Skeletal muscle tissue (tissue), 4 donors: Measurements from ENCODE around the gene ZSCAN10. TPM values are rescaled to one million over a fixed set of nuclear protein-coding genes. Genes with fewer than 3 reads are reported as not detected.
"Not testable (repeated sequence)": the region's sequence is repeated elsewhere in the genome, so short reads cannot be mapped to it uniquely, and the experiment has no call there.

Experiments used
- H3K27ac ChIP-seq: one replicate; pipeline ENCODE4 v1.7.0; 2013; ENCODE audit warnings: mild to moderate bottlenecking, low read depth, low read length, inconsistent platforms
- H3K27me3 ChIP-seq, 3 donors: one replicate each; pipeline ENCODE4 v1.7.0; 2013; ENCODE audit warnings: low read length in 3 of 3; ENCODE audit not compliant: control insufficient read depth in 3 of 3, insufficient read depth in 3 of 3
- H3K36me3 ChIP-seq, 3 donors: one replicate each; pipeline ENCODE4 v1.7.0; 2013; ENCODE audit warnings: low read length in 3 of 3; ENCODE audit not compliant: control insufficient read depth in 3 of 3, insufficient read depth in 3 of 3
- H3K4me1 ChIP-seq, 3 donors: one replicate each; pipeline ENCODE4 v1.7.0; 2013; ENCODE audit warnings: low read length in 3 of 3, mild to moderate bottlenecking in 3 of 3; ENCODE audit not compliant: control insufficient read depth in 3 of 3, insufficient read depth in 3 of 3
- H3K4me3 ChIP-seq, 3 donors: one replicate each; pipeline ENCODE4 v1.7.0; 2013; ENCODE audit warnings: low read length in 3 of 3
- H3K9ac ChIP-seq, 3 donors: one replicate each; pipeline ENCODE4 v1.7.0; 2013; ENCODE audit warnings: low read length in 3 of 3, mild to moderate bottlenecking in 3 of 3, moderate library complexity in 2 of 3, low read depth in 1 of 3
- H3K9me3 ChIP-seq, 3 donors: one replicate each; pipeline ENCODE4 v1.7.0; 2013; ENCODE audit warnings: low read length in 3 of 3; ENCODE audit not compliant: control insufficient read depth in 3 of 3
- total RNA-seq: library from RNA; depleted of rRNA; stranded (reverse); fragments of >200 nt; gene quantifications from one replicate; pipeline ENCODE4 v1.2.3, GENCODE V29; 2014
- donor health status: Osteomylitis.

The ZSCAN10 gene
- total RNA-seq, 1 donor from 2014 or later, result not detected

- Histone ChIP-seq H3K4me3 (peak overlapping the region; percentile 75 to 91 (median 82)), H3K36me3 (peaks cover 14 to 26% (median 15%) of the 10 kb centered on the region in 3 donors), H3K9me3 (no peaks in the 10 kb centered on the region), H3K27ac (peak overlapping the region; percentile 98), H3K27me3 (no peaks in the 10 kb centered on the region), H3K9ac (peak overlapping the region; percentile 86 to 98 (median 93)), H3K4me1 (peaks cover 26 to 60% (median 58%) of the 10 kb centered on the region in 3 donors)
Observed at GRCh38 chr16:3143189-3143588, 44.1 kb upstream of the ZSCAN10 start.

- H3K27ac ChIP-seq, result peak overlapping the region; percentile 98
- peaks cover 15 to 29% (median 17%) of the 10 kb centered on the region in 3 donors for H3K36me3 ChIP-seq
- H3K4me1 ChIP-seq, result peaks cover 26 to 64% (median 59%) of the 10 kb centered on the region in 3 donors
- no peaks in the 10 kb centered on the region for H3K27me3 ChIP-seq
- H3K4me3 ChIP-seq, result peak overlapping the region; percentile 75 to 91 (median 82)
- H3K9me3 ChIP-seq, result no peaks in the 10 kb centered on the region
- H3K9ac ChIP-seq, result peak overlapping the region; percentile 86 to 98 (median 93)
Observed at GRCh38 chr16:3142770-3143169, 43.7 kb upstream of the ZSCAN10 start.

- peaks cover 16 to 32% (median 18%) of the 10 kb centered on the region in 3 donors for H3K36me3 ChIP-seq
- H3K4me3 ChIP-seq, result peak overlapping the region; percentile 75 to 91 (median 82)
- no peaks in the 10 kb centered on the region for H3K9me3 ChIP-seq
- peak overlapping the region; percentile 98 for H3K27ac ChIP-seq
- peaks cover 26 to 69% (median 59%) of the 10 kb centered on the region in 3 donors for H3K4me1 ChIP-seq
- no peaks in the 10 kb centered on the region for H3K27me3 ChIP-seq
- H3K9ac ChIP-seq, result peak overlapping the region; percentile 86 to 98 (median 93)
Observed at GRCh38 chr16:3142327-3142726, 43.2 kb upstream of the ZSCAN10 start.

GRCh38 chr16:3141781-3142311, 42.8 kb upstream of the ZSCAN10 start:
- no peaks in the 10 kb centered on the region for H3K9me3 ChIP-seq
- H3K4me1 ChIP-seq, result peaks cover 30 to 74% (median 64%) of the 10 kb centered on the region in 3 donors
- peak overlapping the region; percentile 98 for H3K27ac ChIP-seq
- peak overlapping the region; percentile 75 to 91 (median 82) for H3K4me3 ChIP-seq
- no peaks in the 10 kb centered on the region for H3K27me3 ChIP-seq
- H3K36me3 ChIP-seq, result peaks cover 17 to 32% (median 18%) of the 10 kb centered on the region in 3 donors
- peak overlapping the region in 2 of 3 donors; percentile 86 to 98 for H3K9ac ChIP-seq

GRCh38 chr16:3140603-3141427, 41.7 kb upstream of the ZSCAN10 start:
- no peaks in the 10 kb centered on the region for H3K27me3 ChIP-seq
- no peaks in the 10 kb centered on the region for H3K9me3 ChIP-seq
- H3K36me3 ChIP-seq, result peaks cover 17 to 32% (median 18%) of the 10 kb centered on the region in 3 donors
- peak overlapping the region in 2 of 3 donors; percentile 86 to 98 for H3K9ac ChIP-seq
- H3K4me1 ChIP-seq, result peaks cover 34 to 79% (median 68%) of the 10 kb centered on the region in 3 donors
- peak overlapping the region in 2 of 3 donors; percentile 82 to 91 for H3K4me3 ChIP-seq
- peak overlapping the region; percentile 98 for H3K27ac ChIP-seq

GRCh38 chr16:3139561-3139960, 40.5 kb upstream of the ZSCAN10 start:
- not testable (repeated sequence) for H3K27me3 ChIP-seq, H3K27ac ChIP-seq, H3K4me3 ChIP-seq, H3K9me3 ChIP-seq
- Histone ChIP-seq H3K36me3 (peaks cover 18 to 32% (median 18%) of the 10 kb centered on the region in 3 donors), H3K4me1 (peaks cover 25 to 74% (median 60%) of the 10 kb centered on the region in 3 donors), H3K9ac (peak overlapping the region in 1 of 3 donors; percentile 58)

GRCh38 chr16:3138823-3139426, 39.8 kb upstream of the ZSCAN10 start:
- Histone ChIP-seq H3K9ac (peak overlapping the region in 1 of 3 donors; percentile 58), H3K4me3 (no peak overlapping the region), H3K27me3 (no peaks in the 10 kb centered on the region), H3K27ac (no peak overlapping the region), H3K36me3 (peaks cover 18 to 32% (median 20%) of the 10 kb centered on the region in 3 donors), H3K9me3 (no peaks in the 10 kb centered on the region), H3K4me1 (peaks cover 22 to 71% (median 54%) of the 10 kb centered on the region in 3 donors)

GRCh38 chr16:3138342-3138741, 39.2 kb upstream of the ZSCAN10 start:
- H3K9me3 ChIP-seq, result no peaks in the 10 kb centered on the region
- no peak overlapping the region for H3K9ac ChIP-seq
- no peak overlapping the region for H3K27ac ChIP-seq
- H3K36me3 ChIP-seq, result peaks cover 18 to 32% (median 20%) of the 10 kb centered on the region in 3 donors
- H3K4me3 ChIP-seq, result no peak overlapping the region
- H3K4me1 ChIP-seq, result peaks cover 22 to 70% (median 53%) of the 10 kb centered on the region in 3 donors
- H3K27me3 ChIP-seq, result no peaks in the 10 kb centered on the region

- Histone ChIP-seq H3K4me3 (no peak overlapping the region), H3K36me3 (peaks cover 12 to 31% (median 15%) of the 10 kb centered on the region in 3 donors), H3K4me1 (peaks cover 26 to 59% (median 53%) of the 10 kb centered on the region in 3 donors), H3K27ac (no peak overlapping the region), H3K9me3 (no peaks in the 10 kb centered on the region), H3K27me3 (no peaks in the 10 kb centered on the region), H3K9ac (peak overlapping the region in 1 of 3 donors; percentile 25)
Observed at GRCh38 chr16:3137267-3137666, 38.2 kb upstream of the ZSCAN10 start.
